Mesenchymal stem cell (in vitro differentiated cells and primary cell): ENCODE measurements around the gene CBLB.
A peak's percentile ranks its signal among the peaks of the same experiment; 100 is the strongest.

Experiments
- DNase-seq: peaks from one replicate; pipeline ENCODE4 v3.0.0-alpha.2; 2013
- H2AFZ ChIP-seq: one replicate; pipeline ENCODE4 v1.6.1; 2013; ENCODE audit warnings: low read depth, mild to moderate bottlenecking, control low read depth, inconsistent platforms, low read length, moderate library complexity
- H2AK5ac ChIP-seq: 2 replicates; pipeline ENCODE4 v1.6.1; 2013; ENCODE audit warnings: low read length, moderate library complexity, mild to moderate bottlenecking, inconsistent platforms; ENCODE audit not compliant: severe bottlenecking
- H2BK120ac ChIP-seq: one replicate; pipeline ENCODE4 v1.6.1; 2013; ENCODE audit warnings: low read depth, mild to moderate bottlenecking, inconsistent platforms, low read length, moderate library complexity
- H2BK12ac ChIP-seq, 2 experiments: one replicate each; pipeline ENCODE4 v1.6.1; 2013; ENCODE audit warnings: inconsistent platforms in 2 of 2, low read length in 2 of 2, mild to moderate bottlenecking in 2 of 2, moderate library complexity in 2 of 2, control low read depth in 1 of 2
- H2BK15ac ChIP-seq: one replicate; pipeline ENCODE4 v1.6.1; 2013; ENCODE audit warnings: mild to moderate bottlenecking, low read depth, inconsistent platforms; ENCODE audit not compliant: poor library complexity, severe bottlenecking
- H2BK5ac ChIP-seq: 2 replicates; pipeline ENCODE4 v1.6.1; 2013; ENCODE audit warnings: low read depth, mild to moderate bottlenecking, low read length, control low read depth, inconsistent platforms; ENCODE audit not compliant: poor library complexity, severe bottlenecking
- H3K14ac ChIP-seq, 2 experiments: one replicate each; pipeline ENCODE4 v1.6.1; 2013; ENCODE audit warnings: inconsistent platforms in 2 of 2, low read length in 2 of 2, control low read depth in 1 of 2, mild to moderate bottlenecking in 1 of 2, moderate library complexity in 1 of 2
- H3K18ac ChIP-seq, 2 experiments: one replicate each; pipeline ENCODE4 v1.6.1; 2013; ENCODE audit warnings: inconsistent platforms in 2 of 2, low read length in 2 of 2, control low read depth in 1 of 2, low read depth in 1 of 2, mild to moderate bottlenecking in 1 of 2
- H3K23ac ChIP-seq, 2 experiments: one replicate each; pipeline ENCODE4 v1.6.1; 2013; ENCODE audit warnings: inconsistent platforms in 2 of 2, low read length in 2 of 2, mild to moderate bottlenecking in 2 of 2, moderate library complexity in 2 of 2, control low read depth in 1 of 2
- H3K27ac ChIP-seq: 2 replicates; pipeline ENCODE4 v1.5.1; 2013; ENCODE audit warnings: mild to moderate bottlenecking, moderate library complexity, low read length, control low read depth, inconsistent platforms; ENCODE audit not compliant: poor library complexity, severe bottlenecking
- H3K27me3 ChIP-seq, 2 experiments: 2 replicates each; pipeline versions ENCODE4 v1.6.1 to v1.7.0; 2013; ENCODE audit warnings: low read length in 2 of 2, mild to moderate bottlenecking in 2 of 2, moderate library complexity in 2 of 2, control low read depth in 1 of 2, inconsistent platforms in 1 of 2; ENCODE audit not compliant: control insufficient read depth in 1 of 2, insufficient read depth in 1 of 2
- H3K36me3 ChIP-seq, 2 experiments: 2 replicates each; pipeline versions ENCODE4 v1.6.1 to v1.7.0; 2013; ENCODE audit warnings: low read length in 2 of 2, control low read depth in 1 of 2, inconsistent platforms in 1 of 2, low read depth in 1 of 2, mild to moderate bottlenecking in 1 of 2; ENCODE audit not compliant: insufficient read depth in 2 of 2, control insufficient read depth in 1 of 2
- H3K4ac ChIP-seq, 2 experiments: one replicate each; pipeline ENCODE4 v1.6.1; 2013; ENCODE audit warnings: inconsistent platforms in 2 of 2, low read length in 2 of 2, mild to moderate bottlenecking in 2 of 2, moderate library complexity in 2 of 2, control low read depth in 1 of 2, low read depth in 1 of 2
- H3K4me1 ChIP-seq: 2 replicates; pipeline ENCODE4 v1.6.1; 2013; ENCODE audit warnings: low read depth, low read length, control low read depth; ENCODE audit not compliant: control insufficient read depth, insufficient read depth
- H3K4me2 ChIP-seq: 2 replicates; pipeline ENCODE4 v1.6.1; 2013; ENCODE audit warnings: low read length, mild to moderate bottlenecking, inconsistent platforms; ENCODE audit not compliant: poor library complexity, severe bottlenecking
- H3K4me3 ChIP-seq, 2 experiments: 2 replicates each; pipeline versions ENCODE4 v1.5.1 to v1.7.0; 2013; ENCODE audit warnings: low read length in 2 of 2, mild to moderate bottlenecking in 2 of 2, control low read depth in 1 of 2, low read depth in 1 of 2; ENCODE audit not compliant: insufficient read depth in 1 of 2
- H3K79me1 ChIP-seq: replicated peaks from 2 replicates; pipeline ENCODE4 v1.6.1; 2013; ENCODE audit warnings: mild to moderate bottlenecking, control low read depth, low read length, inconsistent platforms; ENCODE audit not compliant: poor library complexity, severe bottlenecking
- H3K9ac ChIP-seq: 2 replicates; pipeline ENCODE4 v1.7.0; 2013; ENCODE audit warnings: mild to moderate bottlenecking, low read length, moderate library complexity
- H3K9me3 ChIP-seq: 2 replicates; pipeline ENCODE4 v1.7.0; 2013; ENCODE audit warnings: mild to moderate bottlenecking, low read length; ENCODE audit not compliant: control insufficient read depth
- H4K8ac ChIP-seq: one replicate; pipeline ENCODE4 v1.6.1; 2013; ENCODE audit warnings: inconsistent platforms, mild to moderate bottlenecking, low read length, moderate library complexity
- H4K91ac ChIP-seq: one replicate; pipeline ENCODE4 v1.6.1; 2013; ENCODE audit warnings: mild to moderate bottlenecking, low read length, inconsistent platforms
- WGBS: methylation state at CpG from one replicate; pipeline ENCODE4 v1.1.7; 2013; ENCODE audit warnings: mixed read lengths; 5-methylcytosine and 5-hydroxymethylcytosine counted together

CBLB gene

DNA sequence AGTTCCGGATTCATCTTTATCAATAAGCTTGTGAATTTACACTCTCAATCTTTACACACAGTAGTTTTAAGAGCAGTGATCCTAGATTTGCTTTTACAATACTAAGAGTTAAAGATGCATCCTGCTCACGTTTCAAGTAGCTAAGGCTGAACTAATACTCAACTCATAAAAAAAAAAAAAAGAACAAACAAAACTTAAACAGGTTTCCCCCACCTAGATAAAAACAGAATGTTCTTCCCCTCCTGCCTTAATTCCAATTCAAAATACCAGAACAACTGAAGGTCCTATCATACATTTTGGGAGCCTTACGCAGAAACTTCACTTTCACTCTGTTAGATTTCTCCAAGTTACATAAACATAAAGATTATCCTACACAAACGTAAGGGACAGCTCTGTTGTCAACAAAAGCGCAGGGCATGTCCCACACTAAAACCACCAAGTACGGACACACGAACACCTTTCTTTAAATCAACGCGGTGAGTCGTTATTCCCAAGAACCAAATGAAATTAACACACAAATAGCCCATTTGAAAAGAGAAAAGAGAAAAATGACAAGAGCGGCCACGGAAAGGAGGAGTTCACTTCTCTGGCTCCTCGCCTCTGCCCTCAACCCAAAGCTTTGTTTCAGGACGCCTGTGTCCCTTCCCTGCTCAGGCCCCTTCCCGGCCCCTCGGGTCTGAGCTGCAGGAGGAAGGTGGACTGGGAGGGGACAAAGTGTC is 941 bp downstream of the CBLB start:
- H3K9ac ChIP-seq: peak overlapping the region; percentile 100
- H2AFZ ChIP-seq: peak overlapping the region; percentile 33
- H3K14ac ChIP-seq: peak overlapping the region in 1 of 2 experiments; percentile 64
- peaks cover 7% of the 10 kb centered on the region for H3K79me1 ChIP-seq
- peak overlapping the region in 1 of 2 experiments; percentile 59 for H2BK12ac ChIP-seq
- H3K27me3 ChIP-seq: no peaks in the 10 kb centered on the region
- no peak overlapping the region for H2BK5ac ChIP-seq
- WGBS: 8% methylated on average over 13 of the region's 16 CpGs
- peak overlapping the region; percentile 78 to 89 for H3K4me3 ChIP-seq
- H2BK15ac ChIP-seq: no peak overlapping the region
- DNase-seq: no peak
- H2BK120ac ChIP-seq: peak overlapping the region; percentile 91
- H3K9me3 ChIP-seq: no peaks in the 10 kb centered on the region
- H2AK5ac ChIP-seq: no peak overlapping the region
- H3K27ac ChIP-seq: peak overlapping the region; percentile 44
- no peaks in the 10 kb centered on the region for H3K4me1 ChIP-seq
- peak overlapping the region; percentile 78 for H3K4me2 ChIP-seq
- peak overlapping the region; percentile 84 for H4K8ac ChIP-seq
- H3K4ac ChIP-seq: peak overlapping the region in 1 of 2 experiments; percentile 50
- H3K23ac ChIP-seq: peak overlapping the region in 1 of 2 experiments; percentile 10
- peak overlapping the region; percentile 68 to 95 for H3K18ac ChIP-seq
- peak overlapping the region; percentile 87 for H4K91ac ChIP-seq
- peaks cover 0 to 43% of the 10 kb centered on the region in 2 experiments for H3K36me3 ChIP-seq

DNA sequence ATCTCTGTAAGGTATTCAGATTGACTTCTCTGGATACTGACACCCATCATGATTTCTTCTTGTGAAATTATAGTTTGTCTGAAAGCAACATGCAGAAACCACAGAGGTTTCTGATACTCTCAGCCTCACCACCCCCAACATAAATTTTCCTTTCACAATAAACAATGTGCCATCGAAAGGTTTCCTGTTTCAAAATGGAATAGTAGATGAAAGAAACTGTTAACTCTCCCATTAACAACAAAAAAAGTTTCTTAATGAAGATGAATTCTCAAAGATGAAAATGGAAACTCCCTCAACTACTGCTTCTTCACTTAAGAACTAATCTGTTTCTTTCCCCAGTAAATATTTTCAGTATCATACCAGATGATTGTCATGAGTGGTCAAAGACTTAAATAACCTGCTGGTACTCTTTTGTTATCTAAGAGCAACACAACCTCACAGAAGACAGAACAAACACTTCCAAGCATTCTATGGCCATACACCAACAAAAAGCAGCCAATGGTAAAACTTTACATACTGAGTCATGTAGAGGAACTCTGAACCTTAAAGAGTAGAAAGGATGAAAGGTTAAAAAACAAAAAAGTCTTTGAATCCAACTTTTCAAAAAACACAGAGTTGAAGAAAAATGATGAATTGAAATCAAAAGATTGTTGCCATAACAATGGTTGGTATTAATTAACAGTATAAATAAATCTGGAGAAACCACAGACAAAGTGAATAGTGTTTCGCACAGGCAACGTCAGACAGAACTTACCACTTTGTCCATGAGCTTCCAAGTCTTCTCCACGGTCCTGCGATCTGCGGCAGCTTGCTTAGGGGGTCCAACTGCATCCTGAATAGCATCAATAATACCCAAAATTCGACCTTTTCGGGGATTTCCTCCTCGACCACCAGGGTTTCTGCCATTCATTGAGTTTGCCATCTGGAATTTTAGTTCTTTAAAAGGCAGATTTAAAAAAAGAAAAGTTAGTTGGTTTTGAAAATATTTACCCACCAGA is 1.9 kb downstream of the CBLB start:
- peak overlapping the region; percentile 47 to 89 for H3K4me3 ChIP-seq
- no peak overlapping the region for H2BK120ac ChIP-seq
- no peak overlapping the region for H3K18ac ChIP-seq
- H4K91ac ChIP-seq: no peak overlapping the region
- H3K4me1 ChIP-seq: no peaks in the 10 kb centered on the region
- no peak overlapping the region for H3K14ac ChIP-seq
- H4K8ac ChIP-seq: no peak overlapping the region
- H2BK5ac ChIP-seq: no peak overlapping the region
- no peaks in the 10 kb centered on the region for H3K9me3 ChIP-seq
- peak overlapping the region; percentile 78 for H3K4me2 ChIP-seq
- no peak overlapping the region for H2BK15ac ChIP-seq
- H3K4ac ChIP-seq: no peak overlapping the region
- H3K27ac ChIP-seq: no peak overlapping the region
- peak overlapping the region in 1 of 2 experiments; percentile 23 for H2BK12ac ChIP-seq
- H3K36me3 ChIP-seq: peaks cover 0 to 52% of the 10 kb centered on the region in 2 experiments
- H2AFZ ChIP-seq: no peak overlapping the region
- no peaks in the 10 kb centered on the region for H3K27me3 ChIP-seq
- H3K9ac ChIP-seq: peak overlapping the region; percentile 100
- WGBS: 61% methylated on average over 5 of the region's 9 CpGs
- H3K79me1 ChIP-seq: peaks cover 8% of the 10 kb centered on the region
- no peak overlapping the region for H2AK5ac ChIP-seq
- no peak overlapping the region for H3K23ac ChIP-seq
- peak; percentile 35 for DNase-seq

DNA sequence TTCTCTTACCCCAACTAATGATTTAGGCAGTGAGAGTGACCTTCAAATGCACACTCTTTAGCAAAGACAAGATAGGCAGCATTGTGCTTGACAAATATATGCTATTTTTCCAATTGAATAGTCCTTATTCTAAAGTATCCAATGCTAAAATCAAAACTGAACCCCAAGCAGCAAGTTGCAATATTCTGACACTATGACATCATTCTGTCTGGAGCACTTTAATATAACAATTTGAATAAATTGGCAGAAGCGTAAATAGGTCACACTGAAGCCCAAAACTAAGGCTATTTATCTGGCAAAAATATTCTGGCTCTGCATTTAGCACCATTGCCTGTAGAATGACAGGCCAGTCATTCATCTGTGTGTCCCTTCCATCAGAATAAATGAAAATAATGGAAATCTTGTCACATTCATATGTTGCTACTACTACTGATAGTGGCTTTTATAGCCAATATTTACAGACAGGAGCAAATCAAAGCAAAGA is 2.9 kb downstream of the CBLB start:
- Histone ChIP-seq H2BK12ac (no peak overlapping the region), H3K23ac (no peak overlapping the region)

More for the DNA sequence above, 2.9 kb downstream of the CBLB start:
- H2BK5ac ChIP-seq: no peak overlapping the region
- peaks cover 0 to 61% of the 10 kb centered on the region in 2 experiments for H3K36me3 ChIP-seq
- H4K8ac ChIP-seq: no peak overlapping the region
- H3K4ac ChIP-seq: no peak overlapping the region
- no peak overlapping the region for H2AFZ ChIP-seq
- H3K4me3 ChIP-seq: peak overlapping the region in 1 of 2 experiments; percentile 89
- no peak overlapping the region for H3K14ac ChIP-seq
- H3K79me1 ChIP-seq: peaks cover 3% of the 10 kb centered on the region
- no peaks in the 10 kb centered on the region for H3K4me1 ChIP-seq
- H3K27me3 ChIP-seq: no peaks in the 10 kb centered on the region
- H2BK15ac ChIP-seq: no peak overlapping the region
- no peak overlapping the region for H2BK120ac ChIP-seq
- peak overlapping the region; percentile 100 for H3K9ac ChIP-seq
- H3K18ac ChIP-seq: no peak overlapping the region
- H2AK5ac ChIP-seq: no peak overlapping the region
- WGBS: 87% methylated on average over 1 of the region's 1 CpG
- H4K91ac ChIP-seq: no peak overlapping the region
- no peak for DNase-seq
- H3K27ac ChIP-seq: no peak overlapping the region
- no peaks in the 10 kb centered on the region for H3K9me3 ChIP-seq
- H3K4me2 ChIP-seq: peak overlapping the region; percentile 66
